ENCODE results near the gene CBX4.

CBX4 gene

GRCh38 chr17:79797492-79798298 lies 41.5 kb downstream of the CBX4 start:
- Histone ChIP-seq H3K4me3 (ENCODE audit: low read depth, low read length) (peak overlapping the region; percentile 87), H3K9ac (no peak overlapping the region), H3K79me2 (no peaks in the 10 kb centered on the region), H3K4me1 (peaks cover 8% of the 10 kb centered on the region), H2AFZ (peak overlapping the region; percentile 63), H3K27ac (peak overlapping the region; percentile 61), H3K27me3 (ENCODE audit: control insufficient read depth, insufficient read depth, low read length) (peaks cover 6% of the 10 kb centered on the region), H3K36me3 (ENCODE audit: control insufficient read depth, insufficient read depth, low read length) (no peaks in the 10 kb centered on the region), H3K9me3 (ENCODE audit: control insufficient read depth, low read length) (no peaks in the 10 kb centered on the region), H3K4me2 (ENCODE audit: low read length) (peak overlapping the region; percentile 89)
- TF ChIP-seq CTCF (IDR thresholded peaks at IDR 0.05): no peak

GRCh38 chr17:79796763-79797491 lies 42.3 kb downstream of the CBX4 start, which contains the start of gene CBX8:
TSS of gene CBX8 (minus strand) at chr17:79797077. CDS start at chr17:79796998, 79 bp downstream.
- no peaks in the 10 kb centered on the region for H3K9me3 ChIP-seq (ENCODE audit: control insufficient read depth, low read length)
- peak within 1 kb of the TSS; percentile 61 for H3K27ac ChIP-seq
- H3K27me3 ChIP-seq (ENCODE audit: control insufficient read depth, insufficient read depth, low read length): peaks cover 6% of the 10 kb centered on the region
- H3K79me2 ChIP-seq: no peaks in the 10 kb centered on the region
- peak within 1 kb of the TSS; percentile 77 for H2AFZ ChIP-seq
- H3K36me3 ChIP-seq (ENCODE audit: control insufficient read depth, insufficient read depth, low read length): no peaks in the 10 kb centered on the region
- H3K9ac ChIP-seq: no peak within 1 kb of the TSS
- peaks cover 8% of the 10 kb centered on the region for H3K4me1 ChIP-seq
- H3K4me3 ChIP-seq (ENCODE audit: low read depth, low read length): peak within 1 kb of the TSS; percentile 87
- TF ChIP-seq CTCF (IDR thresholded peaks at IDR 0.05): peak; percentile 13
- peak within 1 kb of the TSS; percentile 94 for H3K4me2 ChIP-seq (ENCODE audit: low read length)

- peak overlapping the region; percentile 77 for H2AFZ ChIP-seq
- H3K4me1 ChIP-seq: peaks cover 8% of the 10 kb centered on the region
- no peak for TF ChIP-seq CTCF (IDR thresholded peaks at IDR 0.05)
- H3K36me3 ChIP-seq (ENCODE audit: control insufficient read depth, insufficient read depth, low read length): no peaks in the 10 kb centered on the region
- H3K4me3 ChIP-seq (ENCODE audit: low read depth, low read length): peak overlapping the region; percentile 87
- H3K27ac ChIP-seq: no peak overlapping the region
- H3K9ac ChIP-seq: no peak overlapping the region
- no peaks in the 10 kb centered on the region for H3K79me2 ChIP-seq
- peak overlapping the region; percentile 94 for H3K4me2 ChIP-seq (ENCODE audit: low read length)
- peaks cover 6% of the 10 kb centered on the region for H3K27me3 ChIP-seq (ENCODE audit: control insufficient read depth, insufficient read depth, low read length)
- H3K9me3 ChIP-seq (ENCODE audit: control insufficient read depth, low read length): no peaks in the 10 kb centered on the region
These were observed 42.8 kb downstream of the CBX4 start for GRCh38 chr17:79796444-79796762.

- H3K4me3 ChIP-seq (ENCODE audit: low read depth, low read length): no peak overlapping the region
These were observed 43.3 kb downstream of the CBX4 start for GRCh38 chr17:79795795-79796443.

More at GRCh38 chr17:79795795-79796443, 43.3 kb downstream of the CBX4 start:
- Histone ChIP-seq H3K27me3 (ENCODE audit: control insufficient read depth, insufficient read depth, low read length) (peaks cover 11% of the 10 kb centered on the region), H3K9ac (no peak overlapping the region), H3K4me1 (peaks cover 8% of the 10 kb centered on the region), H3K27ac (no peak overlapping the region), H3K9me3 (ENCODE audit: control insufficient read depth, low read length) (no peaks in the 10 kb centered on the region), H3K4me2 (ENCODE audit: low read length) (peak overlapping the region; percentile 94), H3K36me3 (ENCODE audit: control insufficient read depth, insufficient read depth, low read length) (no peaks in the 10 kb centered on the region), H2AFZ (no peak overlapping the region), H3K79me2 (no peaks in the 10 kb centered on the region)
- TF ChIP-seq CTCF (IDR thresholded peaks at IDR 0.05): no peak
